HG03558 (cell line): Measurements from ENCODE around the gene GNG12.
"Not testable (repeated sequence)": the region's sequence is repeated elsewhere in the genome, so short reads cannot be mapped to it uniquely, and the experiment has no call there.

Experiments
- ATAC-seq: cut with Tn5 transposase; IDR thresholded peaks from one replicate; pipeline ENCODE4 v1.9.1; 2021; ENCODE audit warnings: moderate number of reproducible peaks; ENCODE audit not compliant: unreplicated experiment; ENCODE audit errors: extremely low read depth

GNG12 gene

DNA sequence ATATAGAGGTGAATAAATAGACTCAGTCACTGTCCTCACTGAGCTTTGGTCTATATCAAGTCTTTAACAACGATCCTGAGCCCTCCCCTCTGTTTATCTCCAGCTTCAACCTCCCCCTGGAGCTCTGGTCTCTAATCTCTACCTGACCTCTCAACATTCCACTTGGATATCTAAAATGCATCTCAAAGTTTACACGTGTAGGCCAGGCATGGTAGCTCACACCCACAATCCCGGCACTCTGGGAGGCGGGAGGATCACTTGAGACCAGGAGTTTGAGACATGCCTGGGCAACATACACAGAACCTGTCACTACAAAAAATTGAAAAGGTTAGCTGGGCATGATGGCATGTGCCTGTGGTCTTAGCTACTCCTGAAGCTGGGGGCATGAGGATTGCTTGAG, 94.9 kb downstream of the GNG12 start:
- ATAC-seq: no peak

GRCh38 chr1:67737875-67738274, 95.4 kb downstream of the GNG12 start:
- no peak for ATAC-seq

- no peak for ATAC-seq
These were observed 96.5 kb downstream of the GNG12 start for GRCh38 chr1:67736750-67737149.

DNA sequence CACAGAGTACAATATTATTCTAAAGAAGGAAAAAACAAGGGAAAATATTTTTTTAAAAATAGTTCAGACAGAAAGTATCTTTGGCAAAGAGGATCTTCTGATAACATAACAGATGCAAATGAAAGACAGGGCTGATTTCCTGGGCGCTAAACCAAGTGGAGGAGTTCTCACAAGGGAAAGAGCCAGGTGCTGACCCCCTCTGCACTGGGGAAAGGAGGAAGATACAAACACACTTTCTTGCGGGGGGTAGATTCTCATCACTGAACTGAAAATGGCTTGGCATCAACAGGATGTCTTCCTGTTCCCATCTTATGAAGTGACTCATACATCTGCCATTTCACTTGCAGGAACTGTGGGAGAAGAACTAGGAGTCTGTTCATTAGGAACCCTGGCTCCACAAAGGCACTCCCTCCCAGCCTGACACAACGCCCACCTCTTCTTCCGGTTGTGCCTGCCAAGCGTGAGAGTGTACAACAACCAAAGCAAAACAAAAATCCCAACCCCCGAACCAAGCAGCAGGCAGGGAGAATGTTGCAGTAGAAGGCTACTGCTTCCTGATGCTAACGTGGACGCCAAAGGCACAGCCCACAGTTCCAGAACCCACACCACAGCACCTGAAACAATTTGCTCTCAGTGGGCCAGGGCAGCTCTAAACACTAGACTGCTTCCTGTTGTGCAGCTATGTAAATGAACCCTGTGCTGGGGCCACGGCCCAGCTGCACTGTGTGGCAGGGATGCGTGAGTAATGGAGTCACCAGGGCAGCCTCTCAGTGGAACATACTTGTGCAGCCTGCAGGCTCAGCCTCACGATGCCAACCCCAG, 97.2 kb downstream of the GNG12 start:
- peak; percentile 93 for ATAC-seq

DNA sequence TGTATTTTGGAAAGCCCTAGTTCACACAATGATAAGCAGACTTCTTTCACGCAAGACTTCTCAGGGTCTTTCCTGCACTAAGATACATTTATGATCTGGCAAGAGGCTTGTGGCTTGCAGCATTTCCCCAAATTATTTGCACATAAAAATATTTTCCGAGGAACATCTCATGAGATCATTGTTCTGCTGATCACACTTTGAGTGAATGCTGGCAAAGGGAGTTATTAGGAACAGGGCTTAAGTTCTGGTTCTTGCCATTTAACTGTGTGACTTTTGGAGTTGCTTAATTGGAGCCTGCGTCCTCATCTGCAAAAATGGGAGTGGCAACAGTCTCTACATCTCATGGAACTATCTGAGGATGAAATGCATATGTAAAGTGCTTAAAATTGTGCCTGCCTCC, 98.1 kb downstream of the GNG12 start:
- no peak for ATAC-seq

- no peak for ATAC-seq
These were observed 99.0 kb downstream of the GNG12 start for GRCh38 chr1:67734323-67734690.

- no peak for ATAC-seq
These were observed 99.5 kb downstream of the GNG12 start for GRCh38 chr1:67733681-67734322.

GRCh38 chr1:67732750-67733151, 100.5 kb downstream of the GNG12 start:
- peak; percentile 24 for ATAC-seq

- no peak for ATAC-seq
These were observed 101.9 kb downstream of the GNG12 start for GRCh38 chr1:67731322-67731721.

DNA sequence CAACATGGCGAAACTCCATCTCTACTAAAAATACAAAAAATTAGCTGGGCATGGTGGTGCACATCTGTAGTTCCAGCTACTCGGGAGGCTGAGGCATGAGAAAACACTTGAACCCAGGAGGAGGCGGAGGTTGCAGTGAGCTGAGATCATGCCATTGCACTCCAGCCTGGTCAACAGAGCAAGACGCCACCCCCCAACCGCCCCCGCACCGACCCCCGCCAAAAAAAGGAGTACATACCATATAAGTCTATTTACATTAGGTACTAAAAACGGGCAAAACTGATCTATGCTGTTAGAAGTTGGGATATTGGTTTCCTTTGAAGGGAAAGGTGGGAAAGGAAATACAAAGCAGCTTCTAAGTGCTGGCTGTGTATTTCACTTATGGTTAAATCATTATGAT, 103.0 kb downstream of the GNG12 start:
- ATAC-seq: not testable (repeated sequence)

DNA sequence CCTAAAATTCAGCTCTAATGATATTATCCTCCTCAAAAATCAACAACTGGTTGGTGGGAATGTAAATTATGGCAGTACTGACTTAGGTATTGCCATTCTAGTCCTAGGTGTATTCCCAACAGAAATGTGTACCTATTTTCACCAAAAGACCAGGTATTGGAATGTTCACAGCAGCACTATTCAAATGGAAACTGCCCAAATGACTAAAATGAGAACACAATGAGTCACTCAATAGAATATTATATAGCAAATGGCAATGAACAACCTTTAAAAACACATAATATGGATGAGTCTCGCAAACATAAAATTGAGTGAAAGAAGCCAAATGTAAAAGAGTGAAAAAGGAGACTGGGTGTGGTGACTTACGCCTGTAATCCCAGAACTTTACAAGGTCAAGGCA, 103.4 kb downstream of the GNG12 start:
- no peak for ATAC-seq

GRCh38 chr1:67726224-67726623, 107.0 kb downstream of the GNG12 start:
- ATAC-seq: no peak

GRCh38 chr1:67724928-67725560, 108.2 kb downstream of the GNG12 start:
- ATAC-seq: no peak

DNA sequence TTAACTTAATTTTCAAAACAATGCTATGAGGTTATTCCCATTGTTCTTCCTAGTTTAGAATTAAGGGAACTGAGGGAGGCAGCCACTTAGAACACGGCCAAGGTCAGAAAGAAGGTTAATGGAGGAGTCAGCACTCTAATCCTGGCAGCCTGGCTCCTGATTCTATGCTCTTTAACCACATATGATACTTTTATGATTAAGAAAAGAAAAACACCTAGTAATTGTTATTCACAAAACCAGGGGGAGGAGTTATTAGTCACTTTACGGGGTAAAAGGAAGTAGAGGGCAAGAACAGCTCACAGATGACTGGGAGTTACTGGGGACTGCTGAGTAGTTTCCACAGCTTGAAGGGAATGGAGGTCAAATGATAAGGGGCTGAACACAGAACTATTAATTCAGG, 109.6 kb downstream of the GNG12 start:
- ATAC-seq: peak; percentile 91

GRCh38 chr1:67723126-67723525, 110.1 kb downstream of the GNG12 start:
- ATAC-seq: no peak

DNA sequence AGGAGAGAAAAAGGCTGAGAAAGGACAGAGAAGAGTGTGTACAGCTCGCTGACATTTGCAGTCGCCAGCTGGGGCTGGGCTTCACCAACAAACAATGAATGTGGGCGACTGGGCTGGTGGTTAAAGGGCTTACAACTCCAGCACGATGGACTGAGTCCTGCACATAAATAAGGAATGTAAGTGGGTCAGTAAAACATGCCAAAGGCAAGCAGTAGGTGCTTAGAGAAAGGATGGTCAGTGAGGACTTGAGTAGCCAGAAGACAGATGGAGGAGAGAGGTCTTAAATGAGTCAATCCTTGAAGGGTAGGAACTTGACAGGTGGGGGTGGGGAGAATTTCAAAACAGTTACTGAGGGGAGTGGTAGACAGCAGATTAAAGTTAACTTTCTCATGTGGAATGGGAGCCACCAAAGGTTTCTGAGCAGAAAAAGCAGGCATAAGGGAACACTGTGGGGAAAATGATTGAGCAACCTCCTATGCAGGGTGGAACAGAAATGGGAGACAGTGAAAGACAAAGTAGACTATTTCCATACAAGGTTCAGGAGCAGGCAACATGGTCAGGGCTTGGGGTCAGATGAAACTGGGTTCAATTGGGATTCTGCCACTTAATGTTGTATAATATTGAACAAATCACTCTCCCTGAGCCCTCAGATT, 110.8 kb downstream of the GNG12 start:
- ATAC-seq: no peak

- ATAC-seq: no peak
These were observed 111.5 kb downstream of the GNG12 start for GRCh38 chr1:67721650-67722291.

- no peak for ATAC-seq
These were observed 112.2 kb downstream of the GNG12 start for GRCh38 chr1:67721112-67721511.

DNA sequence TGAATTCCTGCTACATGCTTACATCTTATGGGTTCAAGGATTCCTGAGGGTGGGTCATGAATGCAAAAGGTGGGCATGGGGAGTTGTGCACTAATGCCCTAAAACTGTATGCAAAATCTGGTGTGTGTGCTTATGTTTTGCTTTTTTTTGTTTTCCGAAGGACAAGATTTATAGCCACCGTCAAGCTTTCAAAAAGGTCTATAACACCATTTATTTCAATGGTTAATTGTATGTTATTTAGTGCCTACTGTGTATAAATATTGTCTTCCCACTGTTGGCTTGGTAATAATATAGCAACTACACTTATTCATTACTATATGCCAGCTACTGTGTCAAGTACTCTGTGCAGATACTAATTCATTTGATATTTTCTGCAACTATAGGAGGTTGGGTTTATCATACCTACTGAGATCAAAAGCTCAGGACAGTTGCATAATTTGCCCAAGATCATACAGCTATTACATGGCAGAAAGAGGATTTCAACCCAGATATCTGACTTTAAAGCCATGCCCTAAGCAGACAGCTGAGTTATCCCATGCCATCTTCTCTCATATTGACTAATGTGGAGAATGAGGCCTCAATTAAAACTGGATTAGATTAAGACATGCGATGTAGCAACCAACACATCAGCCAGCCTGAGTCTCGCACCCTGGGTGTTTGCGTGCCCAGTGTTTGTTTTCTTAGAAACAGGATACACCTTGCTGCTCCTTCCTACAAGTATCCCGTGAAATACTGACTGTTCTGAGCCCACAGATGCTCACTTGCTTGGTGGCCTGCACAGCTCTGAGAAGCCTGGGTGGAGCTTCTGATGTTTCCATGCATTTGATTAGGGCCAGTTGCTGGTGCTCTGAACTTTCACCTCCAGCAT, 113.7 kb downstream of the GNG12 start:
- no peak for ATAC-seq

- ATAC-seq: no peak
These were observed 115.4 kb downstream of the GNG12 start for GRCh38 chr1:67717876-67718275.
